Nephron progenitor cell (in vitro differentiated cells): ENCODE data around the gene ZFPM1.

ENCODE experiments used
- DNase-seq: peaks from one replicate; pipeline ENCODE4 v3.0.0; 2021
- H3K27ac Mint-ChIP-seq: 2 replicates; pipeline ENCODE4 v1.8.0; 2021; ENCODE audit warnings: mild to moderate bottlenecking, moderate library complexity, mixed read lengths
- H3K27me3 Mint-ChIP-seq: 2 replicates; pipeline ENCODE4 v1.8.0; 2021; ENCODE audit warnings: mild to moderate bottlenecking, low read depth, mixed read lengths; ENCODE audit not compliant: poor library complexity
- H3K36me3 Mint-ChIP-seq: 2 replicates; pipeline ENCODE4 v1.8.0; 2021; ENCODE audit warnings: low read depth, mixed read lengths
- H3K4me1 Mint-ChIP-seq: 2 replicates; pipeline ENCODE4 v1.8.0; 2021; ENCODE audit warnings: mixed read lengths
- H3K4me3 Mint-ChIP-seq: 2 replicates; pipeline ENCODE4 v1.8.0; 2021; ENCODE audit warnings: mild to moderate bottlenecking, moderate library complexity, mixed read lengths
- H3K9me3 Mint-ChIP-seq: 2 replicates; pipeline ENCODE4 v1.8.0; 2021; ENCODE audit warnings: mild to moderate bottlenecking, moderate library complexity, mixed read lengths
- TF ChIP-seq, protein P1 (sequence below): fragments of 200-600 bp; sonication (generic); IDR thresholded peaks from 2 replicates; pipeline ENCODE4 v1.5.0; 2021; ENCODE audit warnings: antibody characterized with exemption

The ZFPM1 gene

DNA sequence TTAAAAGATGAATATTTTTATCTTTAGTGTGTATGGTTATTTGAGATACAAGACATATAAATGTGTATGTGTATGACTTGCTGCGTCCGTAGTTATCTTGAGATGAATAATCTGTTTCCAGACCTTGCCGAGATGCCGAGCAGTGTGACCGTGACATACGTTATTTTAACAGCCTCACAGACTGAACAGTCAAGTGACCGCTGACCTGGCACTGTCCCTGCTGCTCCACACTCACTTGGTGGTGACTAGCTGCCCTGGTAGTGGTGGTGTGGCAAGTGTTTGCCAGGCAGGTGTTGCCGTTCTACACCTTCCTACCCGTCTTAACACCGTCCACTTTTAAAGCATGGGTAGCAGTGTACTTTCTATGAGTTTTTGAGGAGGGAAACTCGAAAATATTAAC is 122.2 kb downstream of the ZFPM1 start:
- H3K9me3 Mint-ChIP-seq, result no peaks in the 10 kb centered on the region
- TF ChIP-seq, protein P1, sequence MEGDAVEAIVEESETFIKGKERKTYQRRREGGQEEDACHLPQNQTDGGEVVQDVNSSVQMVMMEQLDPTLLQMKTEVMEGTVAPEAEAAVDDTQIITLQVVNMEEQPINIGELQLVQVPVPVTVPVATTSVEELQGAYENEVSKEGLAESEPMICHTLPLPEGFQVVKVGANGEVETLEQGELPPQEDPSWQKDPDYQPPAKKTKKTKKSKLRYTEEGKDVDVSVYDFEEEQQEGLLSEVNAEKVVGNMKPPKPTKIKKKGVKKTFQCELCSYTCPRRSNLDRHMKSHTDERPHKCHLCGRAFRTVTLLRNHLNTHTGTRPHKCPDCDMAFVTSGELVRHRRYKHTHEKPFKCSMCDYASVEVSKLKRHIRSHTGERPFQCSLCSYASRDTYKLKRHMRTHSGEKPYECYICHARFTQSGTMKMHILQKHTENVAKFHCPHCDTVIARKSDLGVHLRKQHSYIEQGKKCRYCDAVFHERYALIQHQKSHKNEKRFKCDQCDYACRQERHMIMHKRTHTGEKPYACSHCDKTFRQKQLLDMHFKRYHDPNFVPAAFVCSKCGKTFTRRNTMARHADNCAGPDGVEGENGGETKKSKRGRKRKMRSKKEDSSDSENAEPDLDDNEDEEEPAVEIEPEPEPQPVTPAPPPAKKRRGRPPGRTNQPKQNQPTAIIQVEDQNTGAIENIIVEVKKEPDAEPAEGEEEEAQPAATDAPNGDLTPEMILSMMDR, result no peak
- H3K27ac Mint-ChIP-seq, result peak overlapping the region; percentile 79
- no peak overlapping the region for H3K4me3 Mint-ChIP-seq
- H3K4me1 Mint-ChIP-seq, result peaks cover 17% of the 10 kb centered on the region
- DNase-seq, result no peak
- H3K36me3 Mint-ChIP-seq, result peaks cover 48% of the 10 kb centered on the region
- H3K27me3 Mint-ChIP-seq, result no peaks in the 10 kb centered on the region

DNA sequence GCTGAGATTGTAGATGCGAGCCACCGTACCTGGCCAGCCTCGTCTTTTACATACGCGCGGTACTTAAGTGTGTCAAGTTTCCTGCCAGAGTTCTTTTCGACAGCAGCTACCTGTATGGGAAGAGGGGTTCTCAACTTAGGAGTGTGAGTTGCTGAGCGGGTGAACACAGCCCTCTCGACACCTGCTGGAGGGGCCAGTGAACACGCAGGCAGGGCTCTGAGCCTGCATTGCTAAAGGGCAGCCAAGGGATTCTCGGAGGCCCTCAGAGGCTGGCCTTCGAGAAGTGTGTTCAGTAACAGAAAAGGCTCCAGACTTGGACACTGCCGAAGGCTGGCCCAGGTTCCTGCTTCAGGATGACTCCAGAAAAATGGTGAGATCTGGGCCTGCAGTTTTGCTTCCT is 123.2 kb downstream of the ZFPM1 start:
- H3K4me3 Mint-ChIP-seq, result no peak overlapping the region
- TF ChIP-seq, protein P1, result no peak
- peaks cover 12% of the 10 kb centered on the region for H3K4me1 Mint-ChIP-seq
- H3K9me3 Mint-ChIP-seq, result no peaks in the 10 kb centered on the region
- H3K27ac Mint-ChIP-seq, result no peak overlapping the region
- peaks cover 53% of the 10 kb centered on the region for H3K36me3 Mint-ChIP-seq
- no peak for DNase-seq
- no peaks in the 10 kb centered on the region for H3K27me3 Mint-ChIP-seq

DNA sequence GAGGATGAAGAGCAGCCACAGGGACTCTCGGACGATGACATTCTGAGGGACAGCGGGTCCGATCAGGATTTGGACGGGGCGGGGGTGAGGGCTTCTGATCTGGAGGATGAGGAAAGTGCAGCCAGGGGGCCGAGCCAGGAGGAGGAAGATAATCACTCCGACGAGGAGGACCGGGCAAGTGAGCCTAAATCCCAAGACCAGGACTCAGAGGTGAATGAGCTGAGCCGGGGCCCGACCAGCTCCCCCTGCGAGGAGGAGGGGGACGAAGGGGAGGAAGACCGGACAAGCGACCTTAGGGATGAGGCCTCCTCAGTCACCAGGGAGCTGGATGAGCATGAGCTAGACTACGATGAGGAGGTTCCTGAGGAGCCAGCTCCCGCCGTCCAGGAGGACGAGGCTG is 124.1 kb downstream of the ZFPM1 start:
- H3K27ac Mint-ChIP-seq, result no peak overlapping the region
- no peaks in the 10 kb centered on the region for H3K27me3 Mint-ChIP-seq
- TF ChIP-seq, protein P1, result no peak
- DNase-seq, result no peak
- peaks cover 3% of the 10 kb centered on the region for H3K4me1 Mint-ChIP-seq
- H3K36me3 Mint-ChIP-seq, result peaks cover 56% of the 10 kb centered on the region
- no peak overlapping the region for H3K4me3 Mint-ChIP-seq
- no peaks in the 10 kb centered on the region for H3K9me3 Mint-ChIP-seq

DNA sequence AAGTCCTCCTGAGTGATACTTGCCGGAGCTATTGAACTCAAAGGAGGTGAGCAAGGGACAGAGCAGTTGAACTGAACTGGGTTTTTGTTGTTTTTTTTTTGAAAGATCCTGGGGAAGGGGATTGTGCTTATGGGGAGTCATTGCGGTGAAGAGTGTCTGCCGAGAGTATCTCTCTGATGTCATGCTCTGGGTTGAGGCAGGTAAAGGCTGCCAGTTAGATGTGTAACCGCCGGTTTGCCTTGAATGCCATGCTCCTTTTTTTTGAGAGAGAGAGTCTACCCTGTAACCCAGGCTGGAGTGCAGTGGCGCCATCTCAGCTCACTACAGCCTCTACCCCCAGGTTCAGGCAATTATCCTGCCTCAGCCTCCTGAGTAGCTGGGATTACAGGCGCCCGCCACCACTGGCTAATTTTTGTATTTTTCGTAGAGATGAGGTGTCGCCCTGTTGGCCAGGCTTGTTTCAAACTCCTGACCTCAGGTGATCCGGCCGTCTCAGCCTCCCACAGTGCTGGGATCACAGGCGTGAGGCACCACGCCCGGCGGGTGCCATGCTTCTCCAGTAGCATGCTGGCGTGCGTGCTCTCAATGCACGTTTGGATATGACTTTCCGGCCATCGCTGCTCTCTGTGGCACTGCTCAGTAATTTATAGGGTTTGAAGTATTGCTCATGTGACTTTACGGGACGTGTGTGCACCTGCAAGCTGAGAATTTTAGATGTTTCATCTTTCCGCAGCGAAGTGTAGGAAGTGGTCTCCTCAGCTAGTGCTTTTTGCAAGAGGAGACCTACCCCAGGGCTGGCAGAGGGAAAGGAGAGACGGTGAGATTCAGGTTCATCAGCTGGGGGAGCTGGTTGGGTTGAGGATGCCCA is 125.6 kb downstream of the ZFPM1 start:
- no peaks in the 10 kb centered on the region for H3K27me3 Mint-ChIP-seq
- H3K9me3 Mint-ChIP-seq, result no peaks in the 10 kb centered on the region
- DNase-seq, result no peak
- H3K4me1 Mint-ChIP-seq, result no peaks in the 10 kb centered on the region
- H3K4me3 Mint-ChIP-seq, result no peak overlapping the region
- H3K36me3 Mint-ChIP-seq, result peaks cover 46% of the 10 kb centered on the region
- TF ChIP-seq, protein P1, result no peak
- peak overlapping the region; percentile 83 for H3K27ac Mint-ChIP-seq

DNA sequence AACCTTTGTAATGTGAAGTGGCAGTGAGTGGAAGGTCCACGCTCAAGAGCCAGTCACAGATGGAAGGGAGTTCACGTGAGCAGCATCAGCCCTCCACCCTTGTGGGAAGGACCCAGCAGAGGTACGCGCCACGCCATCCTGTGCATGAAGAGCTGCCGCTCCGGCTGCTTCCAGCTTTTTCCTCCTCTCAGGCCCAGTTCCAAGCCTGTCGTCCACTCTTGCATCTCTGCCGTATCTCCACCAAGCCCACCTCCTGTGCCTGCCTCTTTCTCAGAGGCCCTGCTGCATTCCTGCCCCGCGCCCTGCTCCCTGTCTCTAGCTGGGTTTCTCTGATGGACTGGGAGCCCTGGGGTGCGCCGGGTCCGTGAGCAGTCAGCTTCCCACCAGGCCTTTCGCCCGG is 127.3 kb downstream of the ZFPM1 start:
- no peak for DNase-seq
- Mint-ChIP-seq H3K9me3 (no peaks in the 10 kb centered on the region), H3K27ac (no peak overlapping the region), H3K4me1 (no peaks in the 10 kb centered on the region), H3K4me3 (no peak overlapping the region), H3K36me3 (peaks cover 40% of the 10 kb centered on the region), H3K27me3 (no peaks in the 10 kb centered on the region)
- TF ChIP-seq, protein P1, result no peak

DNA sequence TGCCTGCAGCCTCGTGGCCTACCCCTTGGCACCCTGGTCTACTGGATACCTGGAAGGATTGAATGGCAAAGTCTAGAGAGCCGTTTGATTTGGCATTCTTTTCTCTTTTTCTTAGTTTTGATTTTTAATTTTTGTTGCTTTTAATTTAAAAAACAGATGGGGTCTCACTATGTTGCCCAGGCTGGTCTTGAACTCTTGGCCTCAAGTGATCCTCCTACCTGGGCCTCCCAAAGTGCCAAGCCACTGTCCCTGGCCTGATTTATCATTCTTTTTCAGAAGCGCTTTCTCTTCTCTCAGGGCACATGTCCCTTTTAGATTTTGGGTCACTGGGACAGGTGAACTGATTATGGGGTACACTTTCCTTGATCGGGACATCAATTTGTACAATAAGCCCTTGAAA is 128.0 kb downstream of the ZFPM1 start:
- no peaks in the 10 kb centered on the region for H3K4me1 Mint-ChIP-seq
- DNase-seq, result no peak
- H3K36me3 Mint-ChIP-seq, result peaks cover 39% of the 10 kb centered on the region
- H3K27me3 Mint-ChIP-seq, result no peaks in the 10 kb centered on the region
- H3K27ac Mint-ChIP-seq, result peak overlapping the region; percentile 75
- TF ChIP-seq, protein P1, result no peak
- H3K9me3 Mint-ChIP-seq, result no peaks in the 10 kb centered on the region
- H3K4me3 Mint-ChIP-seq, result no peak overlapping the region
